ENCODE results near the gene DISP3.

DNA sequence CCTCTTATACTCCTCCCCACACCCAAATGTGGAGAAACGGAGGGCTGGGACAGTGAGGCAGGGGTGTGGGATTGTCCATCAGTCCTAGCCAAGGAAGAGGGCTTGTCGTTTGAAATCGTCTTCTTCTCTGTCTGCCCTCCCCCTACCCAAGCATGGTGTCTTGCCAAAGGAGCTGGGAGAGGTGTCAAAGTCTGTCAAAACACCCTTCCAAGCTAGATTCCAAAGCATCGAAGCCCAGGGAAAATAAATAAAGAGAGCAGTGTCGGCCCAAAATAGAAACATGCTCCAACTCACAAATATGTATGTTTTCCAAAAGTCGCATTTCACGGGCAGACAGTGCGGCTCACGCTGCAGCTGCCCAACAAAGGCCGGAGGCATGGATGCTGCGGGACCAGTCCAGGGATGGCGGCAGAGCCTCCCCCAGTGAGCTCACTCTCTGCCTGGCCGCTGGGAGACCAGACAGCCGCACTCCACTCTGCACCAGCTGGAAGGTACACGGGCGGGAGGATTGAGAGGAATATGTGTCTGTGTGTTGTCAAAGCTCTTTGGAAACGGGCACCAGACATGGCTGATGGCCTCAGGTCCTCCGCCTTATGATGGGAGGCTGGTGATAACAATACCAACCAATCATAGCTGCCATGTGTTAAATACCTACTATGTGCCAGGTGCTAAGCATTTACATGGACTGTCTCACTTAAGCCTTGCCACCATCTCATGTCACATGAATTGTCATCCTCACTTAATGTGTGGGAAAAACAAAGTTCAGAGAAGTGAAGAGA, 3.9 kb downstream of the DISP3 start:
- TF ChIP-seq, protein P1, sequence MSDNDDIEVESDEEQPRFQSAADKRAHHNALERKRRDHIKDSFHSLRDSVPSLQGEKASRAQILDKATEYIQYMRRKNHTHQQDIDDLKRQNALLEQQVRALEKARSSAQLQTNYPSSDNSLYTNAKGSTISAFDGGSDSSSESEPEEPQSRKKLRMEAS (IDR thresholded peaks at IDR 0.05; ENCODE audit: low read depth): no peak
- TF ChIP-seq, protein P2, sequence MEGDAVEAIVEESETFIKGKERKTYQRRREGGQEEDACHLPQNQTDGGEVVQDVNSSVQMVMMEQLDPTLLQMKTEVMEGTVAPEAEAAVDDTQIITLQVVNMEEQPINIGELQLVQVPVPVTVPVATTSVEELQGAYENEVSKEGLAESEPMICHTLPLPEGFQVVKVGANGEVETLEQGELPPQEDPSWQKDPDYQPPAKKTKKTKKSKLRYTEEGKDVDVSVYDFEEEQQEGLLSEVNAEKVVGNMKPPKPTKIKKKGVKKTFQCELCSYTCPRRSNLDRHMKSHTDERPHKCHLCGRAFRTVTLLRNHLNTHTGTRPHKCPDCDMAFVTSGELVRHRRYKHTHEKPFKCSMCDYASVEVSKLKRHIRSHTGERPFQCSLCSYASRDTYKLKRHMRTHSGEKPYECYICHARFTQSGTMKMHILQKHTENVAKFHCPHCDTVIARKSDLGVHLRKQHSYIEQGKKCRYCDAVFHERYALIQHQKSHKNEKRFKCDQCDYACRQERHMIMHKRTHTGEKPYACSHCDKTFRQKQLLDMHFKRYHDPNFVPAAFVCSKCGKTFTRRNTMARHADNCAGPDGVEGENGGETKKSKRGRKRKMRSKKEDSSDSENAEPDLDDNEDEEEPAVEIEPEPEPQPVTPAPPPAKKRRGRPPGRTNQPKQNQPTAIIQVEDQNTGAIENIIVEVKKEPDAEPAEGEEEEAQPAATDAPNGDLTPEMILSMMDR (IDR thresholded peaks at IDR 0.05): no peak
- TF ChIP-seq YY1 (IDR thresholded peaks at IDR 0.05; ENCODE audit: low read depth): no peak
- TF ChIP-seq, protein P3, sequence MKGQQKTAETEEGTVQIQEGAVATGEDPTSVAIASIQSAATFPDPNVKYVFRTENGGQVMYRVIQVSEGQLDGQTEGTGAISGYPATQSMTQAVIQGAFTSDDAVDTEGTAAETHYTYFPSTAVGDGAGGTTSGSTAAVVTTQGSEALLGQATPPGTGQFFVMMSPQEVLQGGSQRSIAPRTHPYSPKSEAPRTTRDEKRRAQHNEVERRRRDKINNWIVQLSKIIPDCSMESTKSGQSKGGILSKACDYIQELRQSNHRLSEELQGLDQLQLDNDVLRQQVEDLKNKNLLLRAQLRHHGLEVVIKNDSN (IDR thresholded peaks at IDR 0.05; ENCODE audit: borderline replicate concordance, low read depth): no peak
